ENCODE results near the gene TEX2.
A peak's percentile ranks its signal among the peaks of the same experiment; 100 is the strongest.
"Not testable (repeated sequence)": the region's sequence is repeated elsewhere in the genome, so short reads cannot be mapped to it uniquely, and the experiment has no call there.

Gene TEX2

GRCh38 chr17:64182325-64183012, 80.6 kb downstream of the TEX2 start:
- H3K4me3 ChIP-seq (replicated peaks; ENCODE audit: insufficient read depth, low read length), result no peak overlapping the region
- no peak for TF ChIP-seq POLR2AphosphoS5 (IDR thresholded peaks at IDR 0.05; ENCODE audit: low read depth)
- TF ChIP-seq, protein P1, sequence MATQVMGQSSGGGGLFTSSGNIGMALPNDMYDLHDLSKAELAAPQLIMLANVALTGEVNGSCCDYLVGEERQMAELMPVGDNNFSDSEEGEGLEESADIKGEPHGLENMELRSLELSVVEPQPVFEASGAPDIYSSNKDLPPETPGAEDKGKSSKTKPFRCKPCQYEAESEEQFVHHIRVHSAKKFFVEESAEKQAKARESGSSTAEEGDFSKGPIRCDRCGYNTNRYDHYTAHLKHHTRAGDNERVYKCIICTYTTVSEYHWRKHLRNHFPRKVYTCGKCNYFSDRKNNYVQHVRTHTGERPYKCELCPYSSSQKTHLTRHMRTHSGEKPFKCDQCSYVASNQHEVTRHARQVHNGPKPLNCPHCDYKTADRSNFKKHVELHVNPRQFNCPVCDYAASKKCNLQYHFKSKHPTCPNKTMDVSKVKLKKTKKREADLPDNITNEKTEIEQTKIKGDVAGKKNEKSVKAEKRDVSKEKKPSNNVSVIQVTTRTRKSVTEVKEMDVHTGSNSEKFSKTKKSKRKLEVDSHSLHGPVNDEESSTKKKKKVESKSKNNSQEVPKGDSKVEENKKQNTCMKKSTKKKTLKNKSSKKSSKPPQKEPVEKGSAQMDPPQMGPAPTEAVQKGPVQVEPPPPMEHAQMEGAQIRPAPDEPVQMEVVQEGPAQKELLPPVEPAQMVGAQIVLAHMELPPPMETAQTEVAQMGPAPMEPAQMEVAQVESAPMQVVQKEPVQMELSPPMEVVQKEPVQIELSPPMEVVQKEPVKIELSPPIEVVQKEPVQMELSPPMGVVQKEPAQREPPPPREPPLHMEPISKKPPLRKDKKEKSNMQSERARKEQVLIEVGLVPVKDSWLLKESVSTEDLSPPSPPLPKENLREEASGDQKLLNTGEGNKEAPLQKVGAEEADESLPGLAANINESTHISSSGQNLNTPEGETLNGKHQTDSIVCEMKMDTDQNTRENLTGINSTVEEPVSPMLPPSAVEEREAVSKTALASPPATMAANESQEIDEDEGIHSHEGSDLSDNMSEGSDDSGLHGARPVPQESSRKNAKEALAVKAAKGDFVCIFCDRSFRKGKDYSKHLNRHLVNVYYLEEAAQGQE (IDR thresholded peaks at IDR 0.05; ENCODE audit: insufficient replicate concordance, low read depth), result no peak
- no peak for TF ChIP-seq GABPA (IDR thresholded peaks at IDR 0.05; ENCODE audit: low read depth)
- TF ChIP-seq CTCF (IDR thresholded peaks at IDR 0.05; ENCODE audit: insufficient read depth, low read length), result no peak
- TF ChIP-seq SPI1 (IDR thresholded peaks at IDR 0.05; ENCODE audit: borderline replicate concordance, low read depth), result no peak
- H3K27me3 ChIP-seq (ENCODE audit: insufficient read depth, poor library complexity, severe bottlenecking), result no peaks in the 10 kb centered on the region
- H3K27ac ChIP-seq (replicated peaks), result peak overlapping the region; percentile 94; the same call in 1 of the 2 replicates
- DNase-seq (ENCODE audit: low read depth in 1 of 2, low spot score in 1 of 2), result no peak

GRCh38 chr17:64180089-64181073, 82.7 kb downstream of the TEX2 start:
- H3K27me3 ChIP-seq (ENCODE audit: insufficient read depth, poor library complexity, severe bottlenecking), result no peaks in the 10 kb centered on the region
- no peak overlapping the region for H3K4me3 ChIP-seq (replicated peaks; ENCODE audit: insufficient read depth, low read length)
- peak; percentile 83 to 89 for DNase-seq (ENCODE audit: low read depth in 1 of 2, low spot score in 1 of 2)
- TF ChIP-seq SPI1 (IDR thresholded peaks at IDR 0.05; ENCODE audit: borderline replicate concordance, low read depth) (peak; percentile 64; the same call in 1 of the 2 replicates), GABPA (IDR thresholded peaks at IDR 0.05; ENCODE audit: low read depth) (no peak)
- peak overlapping the region; percentile 94 for H3K27ac ChIP-seq (replicated peaks)

DNA sequence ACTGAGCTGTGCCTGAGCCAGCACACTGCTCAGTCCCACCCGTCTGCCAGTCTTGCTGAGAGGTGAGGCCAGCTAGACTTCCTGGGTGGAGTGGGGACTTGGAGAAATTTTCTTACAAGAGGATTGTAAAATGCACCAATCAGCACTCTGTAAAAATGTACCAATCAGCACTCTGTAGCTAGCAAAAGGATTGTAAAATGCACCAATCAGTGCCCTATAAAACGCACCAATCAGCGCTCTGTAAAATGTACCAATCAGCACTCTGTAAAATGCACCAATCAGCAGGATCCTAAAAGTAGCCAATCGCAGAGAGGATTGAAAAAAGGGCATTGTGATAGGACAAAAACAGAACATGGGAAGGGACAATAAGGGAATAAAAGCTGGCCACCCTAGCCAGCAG, 84.0 kb downstream of the TEX2 start:
- DNase-seq (ENCODE audit: low read depth in 1 of 2, low spot score in 1 of 2); H3K27me3 ChIP-seq (ENCODE audit: insufficient read depth, poor library complexity, severe bottlenecking); H3K4me3 ChIP-seq (replicated peaks; ENCODE audit: insufficient read depth, low read length): not testable (repeated sequence)
- peak overlapping the region; percentile 94 for H3K27ac ChIP-seq (replicated peaks)

DNA sequence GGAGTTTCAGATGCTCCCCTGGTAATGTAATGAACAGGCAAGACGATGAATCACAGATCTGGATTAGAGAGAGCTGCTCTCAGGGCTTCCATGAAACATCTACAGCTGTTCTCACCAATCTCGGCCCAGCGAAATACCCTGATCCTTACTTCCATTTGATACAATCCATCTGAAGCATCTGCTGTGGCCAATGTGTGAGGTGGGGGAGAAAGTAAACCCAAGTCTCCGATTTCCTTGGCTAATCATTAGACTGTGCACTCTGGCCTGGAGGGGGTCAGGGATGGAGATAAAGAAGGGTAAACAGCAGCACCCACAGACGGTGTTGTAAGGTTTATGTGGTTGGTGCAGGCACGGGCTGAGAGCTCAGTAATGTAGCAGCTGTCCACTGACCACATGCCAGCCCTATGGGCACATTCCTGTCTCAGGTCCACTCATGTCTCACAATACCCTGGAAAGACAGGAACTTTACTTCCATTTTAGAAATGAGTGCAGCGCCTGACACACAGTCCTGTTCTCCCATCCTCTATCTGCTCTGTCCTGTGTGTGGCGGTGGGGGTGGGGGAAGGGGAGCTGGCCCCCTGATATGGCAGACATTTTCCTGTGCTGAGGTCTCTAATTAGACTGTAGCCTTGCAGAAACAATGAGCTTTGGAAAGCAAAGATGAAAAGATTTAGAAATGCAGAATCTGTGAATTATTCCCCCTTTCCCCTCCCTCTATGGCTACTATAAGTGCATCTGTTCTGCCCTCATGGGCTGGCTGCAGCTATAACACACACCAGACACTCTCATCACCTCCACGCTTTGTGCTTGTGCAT, 84.8 kb downstream of the TEX2 start:
- DNase-seq (ENCODE audit: low read depth in 1 of 2, low spot score in 1 of 2), result no peak
- Histone ChIP-seq H3K27ac (replicated peaks) (peak overlapping the region; percentile 94), H3K27me3 (ENCODE audit: insufficient read depth, poor library complexity, severe bottlenecking) (no peaks in the 10 kb centered on the region), H3K4me3 (replicated peaks; ENCODE audit: insufficient read depth, low read length) (no peak overlapping the region)
- TF ChIP-seq CTCF (IDR thresholded peaks at IDR 0.05; ENCODE audit: insufficient read depth, low read length) (no peak), SPI1 (IDR thresholded peaks at IDR 0.05; ENCODE audit: borderline replicate concordance, low read depth) (no peak), GABPA (IDR thresholded peaks at IDR 0.05; ENCODE audit: low read depth) (no peak), POLR2AphosphoS5 (IDR thresholded peaks at IDR 0.05; ENCODE audit: low read depth) (no peak)
- TF ChIP-seq, protein P1 (IDR thresholded peaks at IDR 0.05; ENCODE audit: insufficient replicate concordance, low read depth), result no peak

Measured in HL-60 (cell line).